ENCODE results near the gene TPCN1.

TPCN1 gene

GRCh38 chr12:113262710-113263109, 41.4 kb downstream of the TPCN1 start:
- DNase-seq (ENCODE audit: low spot score): no peak

DNA sequence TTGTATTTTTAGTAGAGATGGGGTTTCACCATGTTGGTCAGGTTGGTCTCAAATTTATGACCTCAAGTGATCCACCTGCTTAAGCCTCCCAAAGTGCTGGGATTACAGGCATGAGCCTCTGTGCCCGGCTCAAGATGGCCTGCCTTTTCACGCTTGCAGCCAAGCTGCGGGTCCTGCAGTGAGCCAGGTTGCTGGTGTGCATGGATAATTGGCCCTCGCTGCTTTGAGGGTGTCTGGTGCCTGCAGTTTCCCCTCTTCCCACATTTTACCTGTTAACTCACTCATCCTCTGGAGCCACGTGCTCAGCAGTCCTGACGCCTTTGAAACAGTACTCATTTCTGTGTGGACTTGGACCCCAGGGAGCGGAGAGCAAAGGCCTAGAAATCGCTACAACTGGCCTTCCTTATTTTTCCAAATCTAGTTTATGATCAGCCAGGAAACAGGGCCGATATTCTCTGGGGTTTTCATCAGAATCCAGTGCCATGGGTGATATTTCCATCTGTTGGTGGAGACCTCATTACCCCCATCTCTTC, 42.2 kb downstream of the TPCN1 start:
- DNase-seq (ENCODE audit: low spot score): no peak

- DNase-seq (ENCODE audit: low spot score): no peak
These were observed 45.0 kb downstream of the TPCN1 start for GRCh38 chr12:113266106-113266895.

DNA sequence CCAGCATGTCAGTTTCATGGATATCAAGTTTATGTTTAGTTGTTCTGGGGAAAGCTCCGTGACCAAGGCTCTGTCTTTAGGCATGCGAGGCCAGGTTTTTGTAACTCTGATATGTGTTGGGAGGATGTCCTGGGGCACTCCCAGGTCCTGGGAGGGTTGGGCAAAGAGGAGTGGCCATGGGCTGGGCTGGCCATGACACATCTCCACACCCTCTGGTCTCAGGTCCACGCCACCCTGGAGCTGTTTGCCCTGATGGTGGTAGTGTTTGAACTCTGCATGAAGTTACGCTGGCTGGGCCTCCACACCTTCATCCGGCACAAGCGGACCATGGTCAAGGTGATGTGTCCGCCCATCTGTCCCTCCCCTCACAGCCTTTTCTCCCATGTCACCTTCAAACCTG, 46.4 kb downstream of the TPCN1 start:
- no peak for DNase-seq (ENCODE audit: low spot score)

- DNase-seq (ENCODE audit: low spot score): no peak
These were observed 46.9 kb downstream of the TPCN1 start for GRCh38 chr12:113268136-113268535.

DNA sequence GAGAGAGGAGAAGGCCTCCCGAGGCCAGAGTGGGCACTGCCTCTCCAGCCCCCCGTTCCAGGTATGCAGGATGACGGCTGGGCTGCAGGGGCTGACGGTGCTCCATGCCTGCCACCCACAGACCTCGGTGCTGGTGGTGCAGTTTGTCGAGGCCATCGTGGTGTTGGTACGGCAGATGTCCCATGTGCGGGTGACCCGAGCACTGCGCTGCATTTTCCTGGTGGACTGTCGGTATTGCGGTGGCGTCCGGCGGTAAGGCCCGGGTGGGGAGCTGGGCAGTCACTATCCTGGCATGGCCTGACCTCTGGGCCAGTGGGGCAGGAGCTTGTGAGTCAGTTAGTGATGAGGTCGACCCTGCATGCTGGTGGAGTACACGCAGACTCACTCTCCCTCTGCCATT, 47.4 kb downstream of the TPCN1 start:
- no peak for DNase-seq (ENCODE audit: low spot score)

GRCh38 chr12:113269257-113269943, 48.1 kb downstream of the TPCN1 start:
- DNase-seq (ENCODE audit: low spot score): no peak

DNA sequence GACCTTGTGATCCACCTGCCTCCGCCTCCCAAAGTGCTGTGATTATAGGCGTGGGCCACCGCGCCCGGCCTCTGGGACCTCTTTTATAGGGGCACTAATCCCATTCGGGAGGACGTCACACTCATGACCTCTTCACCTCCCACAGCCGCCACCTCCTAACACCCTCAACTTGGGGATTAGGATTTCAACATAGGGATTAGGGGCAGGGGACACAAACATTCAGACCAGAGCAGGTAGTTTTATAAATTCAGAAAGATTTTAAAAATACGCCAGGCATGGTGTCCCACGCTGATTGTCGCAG, 49.4 kb downstream of the TPCN1 start:
- no peak for DNase-seq (ENCODE audit: low spot score)

GRCh38 chr12:113271466-113271852, 50.2 kb downstream of the TPCN1 start:
- no peak for DNase-seq (ENCODE audit: low spot score)

GRCh38 chr12:113271853-113272561, 50.7 kb downstream of the TPCN1 start:
- DNase-seq (ENCODE audit: low spot score): no peak

DNA sequence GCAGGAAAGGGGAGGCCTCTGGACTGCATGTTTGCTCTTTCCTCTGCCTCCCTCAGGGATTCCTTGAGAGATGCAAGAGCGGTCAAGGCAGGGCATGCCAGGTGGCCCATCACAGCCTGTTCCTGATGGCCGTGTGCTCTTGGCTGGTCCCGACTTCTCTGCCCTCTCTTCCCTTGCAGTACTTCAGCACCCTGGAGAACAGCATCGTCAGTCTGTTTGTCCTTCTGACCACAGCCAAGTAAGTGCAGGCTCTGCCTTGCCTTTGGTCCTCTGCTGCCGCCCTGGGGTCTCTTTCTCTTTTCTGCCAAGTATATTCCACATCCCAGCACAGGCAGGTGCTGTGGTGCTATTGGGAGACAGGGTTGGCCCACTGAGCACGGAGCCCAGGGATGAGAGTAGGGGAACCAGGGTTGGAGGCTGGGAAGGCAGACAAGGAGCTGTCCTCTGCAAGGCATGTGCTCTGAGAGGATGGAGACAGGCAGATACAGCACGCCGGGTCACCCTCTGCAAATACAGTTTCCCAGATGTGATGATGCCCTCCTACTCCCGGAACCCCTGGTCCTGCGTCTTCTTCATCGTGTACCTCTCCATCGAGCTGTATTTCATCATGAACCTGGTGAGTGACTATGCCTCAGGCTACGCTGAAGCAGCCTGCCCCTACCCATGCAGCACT, 51.9 kb downstream of the TPCN1 start:
- DNase-seq (ENCODE audit: low spot score): no peak

GRCh38 chr12:113274848-113275247, 53.6 kb downstream of the TPCN1 start:
- no peak for DNase-seq (ENCODE audit: low spot score)

GRCh38 chr12:113276306-113276705, 55.0 kb downstream of the TPCN1 start:
- DNase-seq (ENCODE audit: low spot score): no peak

GRCh38 chr12:113276946-113277500, 55.8 kb downstream of the TPCN1 start:
- DNase-seq (ENCODE audit: low spot score): no peak

DNA sequence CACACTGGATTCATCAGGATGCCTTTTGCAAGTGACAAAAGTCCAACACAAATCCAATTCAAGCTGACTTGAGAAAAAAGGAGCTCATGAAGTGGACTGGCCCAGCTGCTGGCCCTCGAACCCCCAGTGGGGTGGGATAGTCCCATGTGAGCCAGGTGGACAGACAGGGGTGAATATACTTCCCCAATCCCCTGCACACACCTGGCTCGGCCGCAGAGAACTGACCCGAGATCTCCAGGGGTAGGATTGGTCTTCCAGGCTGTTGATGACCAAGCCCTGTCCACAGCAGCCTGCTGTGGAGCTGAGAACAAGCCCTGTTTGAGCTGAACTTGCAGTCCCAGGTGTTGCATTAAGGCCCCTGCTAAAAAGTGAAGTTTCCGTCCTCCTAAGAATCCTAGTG, 56.2 kb downstream of the TPCN1 start:
- DNase-seq (ENCODE audit: low spot score): no peak

GRCh38 chr12:113278141-113278540, 56.9 kb downstream of the TPCN1 start:
- no peak for DNase-seq (ENCODE audit: low spot score)

GRCh38 chr12:113278633-113279032, 57.4 kb downstream of the TPCN1 start:
- no peak for DNase-seq (ENCODE audit: low spot score)

DNA sequence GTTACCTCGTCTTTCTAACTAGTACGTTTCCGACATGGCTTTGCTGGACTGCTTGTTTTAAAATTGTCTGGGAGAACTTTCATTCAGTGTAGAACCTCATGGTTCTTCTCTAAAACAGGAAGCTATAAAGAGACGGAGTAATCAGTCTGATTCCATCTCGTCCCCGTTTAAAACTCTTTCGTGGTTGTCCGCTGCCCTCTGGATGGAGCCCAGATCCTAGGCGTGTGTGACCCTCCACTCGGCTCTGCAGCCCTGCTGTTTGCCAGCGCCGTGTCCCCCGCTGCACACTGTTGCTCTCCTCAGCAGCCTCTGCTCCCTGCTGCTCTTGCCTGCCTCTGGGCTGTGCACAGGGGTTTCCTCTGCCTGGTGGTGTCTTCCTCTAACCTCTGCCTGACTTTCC, 63.5 kb downstream of the TPCN1 start:
- DNase-seq (ENCODE audit: low spot score): no peak

DNA sequence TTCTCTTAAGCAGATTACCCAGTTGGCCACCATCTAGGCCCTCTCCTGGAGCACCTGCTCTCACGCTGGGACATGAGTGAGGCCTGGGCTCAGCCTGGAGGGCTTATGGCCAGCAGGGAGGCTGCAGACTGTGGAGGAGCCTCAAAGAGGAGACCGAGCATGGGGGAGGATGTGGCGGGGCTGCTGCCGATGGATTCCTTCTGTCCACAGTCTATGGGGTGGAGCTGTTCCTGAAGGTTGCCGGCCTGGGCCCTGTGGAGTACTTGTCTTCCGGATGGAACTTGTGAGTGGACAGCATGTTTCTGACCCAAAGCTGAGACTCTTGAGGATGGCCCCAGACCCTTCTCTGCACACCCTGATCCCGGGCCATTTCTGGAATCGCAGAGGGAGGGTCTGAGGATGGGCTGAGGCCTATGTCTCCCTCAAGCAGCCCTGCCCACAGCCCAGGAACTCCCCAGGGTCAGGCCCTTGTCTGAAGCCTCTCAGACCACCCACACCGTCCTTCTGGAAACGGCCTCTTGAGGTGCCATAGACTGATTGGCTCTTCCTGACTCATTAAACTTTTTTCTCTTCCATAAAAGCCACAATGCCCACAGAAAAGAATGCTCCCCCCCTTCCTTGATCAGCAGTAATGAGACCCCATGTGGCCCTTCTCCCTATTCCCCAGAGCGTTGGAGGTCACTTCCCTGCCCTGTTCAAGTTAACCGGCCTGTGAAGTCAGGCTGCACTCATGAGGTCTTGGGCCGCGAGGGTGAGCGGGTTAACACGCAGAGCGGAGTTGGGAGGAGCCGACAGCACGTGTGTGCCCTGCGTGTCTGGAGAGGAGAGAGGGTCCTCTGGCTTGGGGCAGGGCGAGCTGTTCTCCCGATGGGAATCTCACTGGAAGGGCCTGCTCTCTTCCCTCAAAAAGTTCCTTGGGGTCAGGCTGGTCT, 64.7 kb downstream of the TPCN1 start:
- DNase-seq (ENCODE audit: low spot score): no peak

DNA sequence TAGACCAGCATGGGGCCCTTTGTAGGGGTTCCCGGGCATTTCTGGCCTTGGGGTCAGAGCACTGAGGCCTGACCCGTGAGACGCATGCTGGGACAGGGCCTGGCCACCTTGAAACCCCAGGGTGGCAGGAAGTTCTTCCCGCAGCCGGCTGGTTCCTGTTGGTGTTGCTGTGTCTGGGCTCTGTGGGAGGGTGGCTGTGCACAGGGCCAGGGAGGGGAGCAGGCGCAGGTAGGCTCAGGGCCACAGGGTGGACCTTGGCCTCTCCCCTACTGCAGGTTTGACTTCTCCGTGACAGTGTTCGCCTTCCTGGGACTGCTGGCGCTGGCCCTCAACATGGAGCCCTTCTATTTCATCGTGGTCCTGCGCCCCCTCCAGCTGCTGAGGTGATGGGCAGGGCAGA, 65.4 kb downstream of the TPCN1 start:
- no peak for DNase-seq (ENCODE audit: low spot score)
